HL-60 (cell line): Measurements from ENCODE around the gene SCMH1.

Source experiments
- DNase-seq, 2 experiments: peaks; one replicate each; pipeline ENCODE4 v3.0.0-alpha.2; 2010 to 2020; ENCODE audit warnings: low read depth in 1 of 2, low spot score in 1 of 2
- H3K27ac ChIP-seq: fragments of 250-450 bp; sonication (Bioruptor Pico); replicated peaks from 2 replicates; pipeline ENCODE4 v1.5.1; 2020; ENCODE audit warnings: mild to moderate bottlenecking, moderate library complexity
- H3K27me3 ChIP-seq: fragments of 250-450 bp; sonication (Bioruptor Pico); 2 replicates; pipeline ENCODE4 v1.5.1; 2021; ENCODE audit warnings: mild to moderate bottlenecking, moderate library complexity; ENCODE audit not compliant: insufficient read depth, poor library complexity, severe bottlenecking
- H3K4me3 ChIP-seq: replicated peaks from 2 replicates; pipeline ENCODE4 v1.5.1; 2011; ENCODE audit warnings: mild to moderate bottlenecking, control low read depth, low read length; ENCODE audit not compliant: insufficient read depth
- GABPA ChIP-seq: IDR thresholded peaks from 2 replicates; pipeline ENCODE4 v1.6.1; 2012; ENCODE audit warnings: low read depth
- POLR2AphosphoS5 ChIP-seq: IDR thresholded peaks from 2 replicates; pipeline ENCODE4 v1.6.1; 2012; ENCODE audit warnings: low read depth
- REST ChIP-seq: IDR thresholded peaks from 2 replicates; pipeline ENCODE4 v1.6.1; 2012; ENCODE audit warnings: low read depth; ENCODE audit not compliant: insufficient replicate concordance
- SPI1 ChIP-seq: IDR thresholded peaks from 2 replicates; pipeline ENCODE4 v1.6.1; 2012; ENCODE audit warnings: low read depth, mild to moderate bottlenecking, borderline replicate concordance
- TF ChIP-seq, protein P1 (sequence below): IDR thresholded peaks from one replicate; pipeline ENCODE4 v1.5.1; 2011; ENCODE audit warnings: low read length, control low read depth, inconsistent platforms; ENCODE audit not compliant: insufficient read depth

Gene SCMH1

GRCh38 chr1:41086921-41087320 lies 155.2 kb downstream of the SCMH1 start:
- no peak for DNase-seq
- TF ChIP-seq, protein P1, sequence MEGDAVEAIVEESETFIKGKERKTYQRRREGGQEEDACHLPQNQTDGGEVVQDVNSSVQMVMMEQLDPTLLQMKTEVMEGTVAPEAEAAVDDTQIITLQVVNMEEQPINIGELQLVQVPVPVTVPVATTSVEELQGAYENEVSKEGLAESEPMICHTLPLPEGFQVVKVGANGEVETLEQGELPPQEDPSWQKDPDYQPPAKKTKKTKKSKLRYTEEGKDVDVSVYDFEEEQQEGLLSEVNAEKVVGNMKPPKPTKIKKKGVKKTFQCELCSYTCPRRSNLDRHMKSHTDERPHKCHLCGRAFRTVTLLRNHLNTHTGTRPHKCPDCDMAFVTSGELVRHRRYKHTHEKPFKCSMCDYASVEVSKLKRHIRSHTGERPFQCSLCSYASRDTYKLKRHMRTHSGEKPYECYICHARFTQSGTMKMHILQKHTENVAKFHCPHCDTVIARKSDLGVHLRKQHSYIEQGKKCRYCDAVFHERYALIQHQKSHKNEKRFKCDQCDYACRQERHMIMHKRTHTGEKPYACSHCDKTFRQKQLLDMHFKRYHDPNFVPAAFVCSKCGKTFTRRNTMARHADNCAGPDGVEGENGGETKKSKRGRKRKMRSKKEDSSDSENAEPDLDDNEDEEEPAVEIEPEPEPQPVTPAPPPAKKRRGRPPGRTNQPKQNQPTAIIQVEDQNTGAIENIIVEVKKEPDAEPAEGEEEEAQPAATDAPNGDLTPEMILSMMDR, result no peak
- no peak for TF ChIP-seq REST
- TF ChIP-seq GABPA, result no peak
- TF ChIP-seq SPI1, result no peak
- no peak for TF ChIP-seq POLR2AphosphoS5
- H3K4me3 ChIP-seq, result no peak overlapping the region
- H3K27ac ChIP-seq, result no peak overlapping the region
- H3K27me3 ChIP-seq, result no peaks in the 10 kb centered on the region

DNA sequence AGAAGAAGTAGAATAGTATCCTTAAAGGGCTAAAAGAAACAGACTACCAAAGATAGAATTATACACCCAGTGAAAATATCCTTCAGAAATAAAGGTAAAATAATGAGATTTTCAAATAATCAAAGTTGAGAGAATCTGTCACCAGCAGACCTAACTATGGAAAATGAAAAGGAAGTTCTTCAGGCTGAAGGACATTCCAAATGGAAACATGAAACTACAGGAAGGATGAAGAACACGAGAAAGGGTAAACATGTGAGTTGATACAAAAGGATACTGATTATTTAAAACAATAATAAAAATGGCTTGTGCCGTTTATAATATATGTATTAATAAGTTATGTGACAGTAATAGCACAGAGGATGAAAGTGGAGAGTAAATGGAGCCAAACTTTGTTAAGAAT lies 163.5 kb downstream of the SCMH1 start:
- Histone ChIP-seq H3K4me3 (no peak overlapping the region), H3K27ac (no peak overlapping the region), H3K27me3 (no peaks in the 10 kb centered on the region)
- no peak for DNase-seq
- TF ChIP-seq, protein P1, result no peak
- TF ChIP-seq SPI1, result no peak
- TF ChIP-seq GABPA, result no peak
- TF ChIP-seq POLR2AphosphoS5, result no peak

- Histone ChIP-seq H3K27me3 (no peaks in the 10 kb centered on the region), H3K4me3 (no peak overlapping the region), H3K27ac (no peak overlapping the region)
- TF ChIP-seq SPI1 (no peak), GABPA (no peak), REST (no peak), POLR2AphosphoS5 (no peak)
- TF ChIP-seq, protein P1, result no peak
- DNase-seq, result no peak
Observed at GRCh38 chr1:41078193-41078592, 163.9 kb downstream of the SCMH1 start.

- no peak for DNase-seq
- Histone ChIP-seq H3K27me3 (no peaks in the 10 kb centered on the region), H3K27ac (no peak overlapping the region), H3K4me3 (no peak overlapping the region)
- TF ChIP-seq GABPA, result no peak
- TF ChIP-seq REST, result no peak
- TF ChIP-seq, protein P1, result no peak
- TF ChIP-seq SPI1, result no peak
- no peak for TF ChIP-seq POLR2AphosphoS5
Observed at GRCh38 chr1:41073971-41074370, 168.1 kb downstream of the SCMH1 start.
